Uterus (tissue), 2 donors: Measurements from ENCODE around the gene ZIC1.

Experiments
- CTCF ChIP-seq, 4 experiments: fragments of 200-600 bp in 2 of 4; fragments of 450-650 bp in 2 of 4; sonication (generic) in 2 of 4; IDR thresholded peaks; one replicate each; pipeline ENCODE4 v1.5.1; 2016 to 2019; ENCODE audit warnings: antibody characterized with exemption in 4 of 4, mild to moderate bottlenecking in 2 of 4, moderate library complexity in 1 of 4
- POLR2A ChIP-seq, 2 donors: fragments of 450-650 bp; IDR thresholded peaks; one replicate each; pipeline ENCODE4 v1.6.1; 2016; ENCODE audit warnings: antibody characterized with exemption in 2 of 2, mild to moderate bottlenecking in 1 of 2, moderate library complexity in 1 of 2

GRCh38 chr3:147387885-147388699 is 21.1 kb upstream of the ZIC1 start:
- TF ChIP-seq CTCF (IDR thresholded peaks at IDR 0.05): no peak
- TF ChIP-seq POLR2A (IDR thresholded peaks at IDR 0.05): no peak
